Measurements from ENCODE around the gene MDN1.

MDN1 gene

GRCh38 chr6:89775150-89775549 is 44.4 kb downstream of the MDN1 start:
- Histone ChIP-seq H3K9ac (ENCODE audit: low read length) (no peak overlapping the region), H3K4me2 (ENCODE audit: low read length) (no peak overlapping the region), H3K9me3 (ENCODE audit: insufficient read depth, low read length) (no peaks in the 10 kb centered on the region), H3K27ac (ENCODE audit: low read length) (no peak overlapping the region), H3K36me3 (replicated peaks; ENCODE audit: low read depth, low read length) (peaks cover 18% of the 10 kb centered on the region), H4K20me1 (ENCODE audit: insufficient read depth, low read length) (no peaks in the 10 kb centered on the region), H3K4me1 (ENCODE audit: low read length) (no peaks in the 10 kb centered on the region), H3K27me3 (ENCODE audit: low read depth, low read length) (no peaks in the 10 kb centered on the region), H3K4me3 (ENCODE audit: low read length) (no peak overlapping the region), H3K79me2 (ENCODE audit: low read length) (no peaks in the 10 kb centered on the region), H2AFZ (ENCODE audit: low read depth, low read length) (no peak overlapping the region)
- TF ChIP-seq CTCF (IDR thresholded peaks at IDR 0.05; ENCODE audit: low read depth, low read length) (no peak), EZH2phosphoT487 (IDR thresholded peaks at IDR 0.05; ENCODE audit: low read depth) (no peak)

GRCh38 chr6:89769572-89769971 is 50.0 kb downstream of the MDN1 start:
- Histone ChIP-seq H2AFZ (ENCODE audit: low read depth, low read length) (no peak overlapping the region), H4K20me1 (ENCODE audit: insufficient read depth, low read length) (no peaks in the 10 kb centered on the region), H3K9ac (ENCODE audit: low read length) (no peak overlapping the region), H3K9me3 (ENCODE audit: insufficient read depth, low read length) (no peaks in the 10 kb centered on the region), H3K27ac (ENCODE audit: low read length) (no peak overlapping the region), H3K79me2 (ENCODE audit: low read length) (no peaks in the 10 kb centered on the region), H3K27me3 (ENCODE audit: low read depth, low read length) (no peaks in the 10 kb centered on the region), H3K4me3 (ENCODE audit: low read length) (no peak overlapping the region), H3K4me1 (ENCODE audit: low read length) (no peaks in the 10 kb centered on the region), H3K4me2 (ENCODE audit: low read length) (no peak overlapping the region), H3K36me3 (replicated peaks; ENCODE audit: low read depth, low read length) (peaks cover 17% of the 10 kb centered on the region)
- no peak for TF ChIP-seq EZH2phosphoT487 (IDR thresholded peaks at IDR 0.05; ENCODE audit: low read depth)
- TF ChIP-seq CTCF (IDR thresholded peaks at IDR 0.05; ENCODE audit: low read depth, low read length), result no peak

GRCh38 chr6:89768324-89768723 is 51.3 kb downstream of the MDN1 start:
- TF ChIP-seq EZH2phosphoT487 (IDR thresholded peaks at IDR 0.05; ENCODE audit: low read depth), result no peak
- no peak for TF ChIP-seq CTCF (IDR thresholded peaks at IDR 0.05; ENCODE audit: low read depth, low read length)
- H3K36me3 ChIP-seq (replicated peaks; ENCODE audit: low read depth, low read length), result peaks cover 20% of the 10 kb centered on the region

GRCh38 chr6:89763550-89763949 is 56.0 kb downstream of the MDN1 start:
- Histone ChIP-seq H3K79me2 (ENCODE audit: low read length) (no peaks in the 10 kb centered on the region), H3K27me3 (ENCODE audit: low read depth, low read length) (no peaks in the 10 kb centered on the region), H3K4me3 (ENCODE audit: low read length) (no peak overlapping the region), H3K4me2 (ENCODE audit: low read length) (no peak overlapping the region), H3K9me3 (ENCODE audit: insufficient read depth, low read length) (no peaks in the 10 kb centered on the region), H3K36me3 (replicated peaks; ENCODE audit: low read depth, low read length) (peaks cover 6% of the 10 kb centered on the region), H3K4me1 (ENCODE audit: low read length) (no peaks in the 10 kb centered on the region), H2AFZ (ENCODE audit: low read depth, low read length) (no peak overlapping the region), H3K27ac (ENCODE audit: low read length) (no peak overlapping the region), H3K9ac (ENCODE audit: low read length) (no peak overlapping the region), H4K20me1 (ENCODE audit: insufficient read depth, low read length) (no peaks in the 10 kb centered on the region)
- TF ChIP-seq CTCF (IDR thresholded peaks at IDR 0.05; ENCODE audit: low read depth, low read length), result no peak
- no peak for TF ChIP-seq EZH2phosphoT487 (IDR thresholded peaks at IDR 0.05; ENCODE audit: low read depth)

More at GRCh38 chr6:89768324-89768723, 51.3 kb downstream of the MDN1 start:
- Histone ChIP-seq H3K9me3 (ENCODE audit: insufficient read depth, low read length) (no peaks in the 10 kb centered on the region), H2AFZ (ENCODE audit: low read depth, low read length) (no peak overlapping the region), H3K4me2 (ENCODE audit: low read length) (no peak overlapping the region), H3K79me2 (ENCODE audit: low read length) (no peaks in the 10 kb centered on the region), H3K27ac (ENCODE audit: low read length) (no peak overlapping the region), H3K4me1 (ENCODE audit: low read length) (no peaks in the 10 kb centered on the region), H3K27me3 (ENCODE audit: low read depth, low read length) (no peaks in the 10 kb centered on the region), H3K4me3 (ENCODE audit: low read length) (no peak overlapping the region), H4K20me1 (ENCODE audit: insufficient read depth, low read length) (no peaks in the 10 kb centered on the region), H3K9ac (ENCODE audit: low read length) (no peak overlapping the region)

Measured in OCI-LY3 (cell line).